ENCODE results near the gene TOMM40L. TPM values are rescaled to one million over a fixed set of nuclear protein-coding genes. Genes with fewer than 3 reads are reported as not detected.

TOMM40L gene
- total RNA-seq, 1 experiment from 2014 or later = 6.7 TPM

DNA sequence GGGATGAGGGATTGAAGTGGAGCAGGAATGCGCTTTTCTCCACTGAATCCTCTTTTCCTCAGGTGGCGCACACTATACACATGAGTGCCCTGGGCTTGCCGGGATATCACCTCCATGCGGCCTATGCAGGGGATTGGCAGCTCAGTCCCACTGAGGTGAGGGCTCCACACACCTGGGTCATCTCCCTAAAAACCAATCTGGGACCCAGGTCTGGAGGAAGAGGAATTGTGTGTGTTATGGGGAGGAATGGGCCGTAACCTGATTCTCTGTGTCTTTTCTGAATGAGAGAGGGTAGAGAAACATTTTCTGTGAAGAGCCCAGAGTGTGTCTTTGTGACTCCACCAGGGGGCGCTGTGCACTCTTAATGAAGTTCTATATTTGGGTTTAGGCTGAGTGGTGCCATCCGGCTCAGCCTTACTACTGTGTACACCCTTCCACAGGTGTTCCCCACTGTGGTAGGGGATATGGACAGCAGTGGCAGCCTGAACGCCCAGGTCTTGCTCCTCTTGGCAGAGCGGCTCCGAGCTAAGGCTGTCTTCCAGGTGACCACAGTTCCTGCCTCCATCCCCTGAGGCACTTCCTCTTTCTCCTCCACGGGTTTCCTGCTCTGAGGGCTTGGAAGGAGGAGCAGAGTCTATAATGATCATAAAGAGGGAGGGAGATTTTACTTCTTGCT lies 1.5 kb downstream of the TOMM40L start:
- ChIA-PET CTCF (interaction anchor here (0.6 to 0.9 kb wide), 3 partner anchors 155 to 1195 kb away, joined by 3 to 4 read pairs (median 3); no protein-coding TSS in a partner anchor), POLR2A (ENCODE audit: unreplicated experiment) (no interaction called here)
- H3K9me2 ChIP-seq (ENCODE audit: insufficient read depth) = no peaks in the 10 kb centered on the region
- intact Hi-C loops (cut with micrococcal nuclease; ENCODE audit: unreplicated experiment) = loop anchor here (1.0 to 10.0 kb wide), 3 partner anchors 64 to 537 kb away; partner anchors contain the start of gene ATF6
- no peaks in the 10 kb centered on the region for H3K27me3 ChIP-seq (ENCODE audit: insufficient read depth, low read depth)
- no peaks in the 10 kb centered on the region for H3K79me2 ChIP-seq (ENCODE audit: low read depth)
- H3F3A ChIP-seq (ENCODE audit: insufficient read depth, low read depth) = peaks cover 3% of the 10 kb centered on the region; the same call in 1 of the 2 replicates
- BruUV-seq (replicated peaks) = no TSS peak
- H3K4me2 ChIP-seq = peak overlapping the region; percentile 91
- no peaks in the 10 kb centered on the region for H3K9me3 ChIP-seq (ENCODE audit: insufficient read depth, low read depth)
- no peak overlapping the region for H3K27ac ChIP-seq
- DNase-seq = peak; percentile 51 to 69
- peaks cover 16% of the 10 kb centered on the region for H3K4me1 ChIP-seq (replicated peaks; ENCODE audit: insufficient read depth)
- H2AFZ ChIP-seq = no peak overlapping the region
- no peaks in the 10 kb centered on the region; the same call in 1 of the 2 replicates for H4K20me1 ChIP-seq (ENCODE audit: insufficient read depth)
- TF ChIP-seq CTCF (conservative IDR thresholded peaks at IDR 0.05) = peak; percentile 95
- TF ChIP-seq EZH2 (IDR thresholded peaks at IDR 0.05; ENCODE audit: low read depth) = no peak
- H3K4me3 ChIP-seq = peak overlapping the region; percentile 20; the same call in 1 of the 2 replicates
- no peaks in the 10 kb centered on the region for H3K36me3 ChIP-seq (ENCODE audit: low read depth)

DNA sequence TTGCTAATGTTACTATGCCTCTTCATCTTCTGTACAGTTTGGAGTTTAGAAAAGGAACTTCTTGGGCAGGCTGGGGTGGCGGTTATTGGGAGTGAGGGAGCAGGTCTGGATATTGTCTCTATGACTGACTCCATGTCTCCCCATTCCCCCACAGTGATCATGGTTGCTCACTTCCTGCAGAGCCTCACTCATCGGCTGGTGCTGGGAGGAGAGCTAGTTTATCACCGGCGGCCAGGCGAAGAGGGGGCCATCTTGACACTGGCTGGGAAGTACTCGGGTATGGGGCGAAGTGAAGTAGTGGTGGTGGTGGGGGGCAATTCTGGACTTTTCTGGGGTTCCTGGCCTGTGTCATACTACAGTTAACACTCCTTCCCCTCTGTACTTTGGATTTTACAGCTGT lies 2.2 kb downstream of the TOMM40L start:
- Histone ChIP-seq H3F3A (ENCODE audit: insufficient read depth, low read depth) (peaks cover 3% of the 10 kb centered on the region; the same call in 1 of the 2 replicates), H3K27me3 (ENCODE audit: insufficient read depth, low read depth) (no peaks in the 10 kb centered on the region), H3K79me2 (ENCODE audit: low read depth) (no peaks in the 10 kb centered on the region), H3K36me3 (ENCODE audit: low read depth) (no peaks in the 10 kb centered on the region), H3K4me3 (no peak overlapping the region), H3K27ac (no peak overlapping the region), H4K20me1 (ENCODE audit: insufficient read depth) (no peaks in the 10 kb centered on the region; the same call in 1 of the 2 replicates), H2AFZ (no peak overlapping the region), H3K9me3 (ENCODE audit: insufficient read depth, low read depth) (no peaks in the 10 kb centered on the region), H3K4me2 (peak overlapping the region; percentile 91; the same call in 1 of the 2 replicates), H3K4me1 (replicated peaks; ENCODE audit: insufficient read depth) (peaks cover 16% of the 10 kb centered on the region), H3K9me2 (ENCODE audit: insufficient read depth) (no peaks in the 10 kb centered on the region)
- no TSS peak for BruUV-seq (replicated peaks)
- ChIA-PET POLR2A (ENCODE audit: unreplicated experiment) (no interaction called here), CTCF (no interaction called here)
- intact Hi-C loops (cut with micrococcal nuclease; ENCODE audit: unreplicated experiment) = loop anchor here (10.0 kb wide), 1 partner anchor 537 kb away; the partner anchor contains the start of gene ATF6
- no peak for TF ChIP-seq EZH2 (IDR thresholded peaks at IDR 0.05; ENCODE audit: low read depth)
- no peak for DNase-seq

GRCh38 chr1:161229896-161230295 lies 4.0 kb downstream of the TOMM40L start:
- no peaks in the 10 kb centered on the region for H3K9me3 ChIP-seq (ENCODE audit: insufficient read depth, low read depth)
- BruUV-seq (replicated peaks) = no TSS peak
- H3K79me2 ChIP-seq (ENCODE audit: low read depth) = no peaks in the 10 kb centered on the region
- CTCF ChIA-PET = interaction anchor here (0.5 to 0.7 kb wide), 2 partner anchors 11 to 1121 kb away, joined by 3 to 5 read pairs; no protein-coding TSS in a partner anchor
- TF ChIP-seq EZH2 (IDR thresholded peaks at IDR 0.05; ENCODE audit: low read depth) = no peak
- TF ChIP-seq CTCF (conservative IDR thresholded peaks at IDR 0.05) = no peak; the same call in 1 of the 2 replicates
- H3K9me2 ChIP-seq (ENCODE audit: insufficient read depth) = no peaks in the 10 kb centered on the region
- H4K20me1 ChIP-seq (ENCODE audit: insufficient read depth) = no peaks in the 10 kb centered on the region; the same call in 1 of the 2 replicates
- H3K27ac ChIP-seq = no peak overlapping the region
- POLR2A ChIA-PET (ENCODE audit: unreplicated experiment) = interaction anchor here (0.6 kb wide), 1 partner anchor 728 kb away, joined by 3 read pairs; no protein-coding TSS in a partner anchor
- no peak for DNase-seq
- H3K27me3 ChIP-seq (ENCODE audit: insufficient read depth, low read depth) = no peaks in the 10 kb centered on the region
- intact Hi-C loops (cut with micrococcal nuclease; ENCODE audit: unreplicated experiment) = loop anchor here (10.0 kb wide), 1 partner anchor 535 kb away; the partner anchor contains the start of gene ATF6
- no peak overlapping the region for H2AFZ ChIP-seq
- H3K4me3 ChIP-seq = no peak overlapping the region
- peaks cover 3% of the 10 kb centered on the region; the same call in 1 of the 2 replicates for H3F3A ChIP-seq (ENCODE audit: insufficient read depth, low read depth)
- H3K4me1 ChIP-seq (replicated peaks; ENCODE audit: insufficient read depth) = peaks cover 16% of the 10 kb centered on the region
- H3K4me2 ChIP-seq = no peak overlapping the region
- H3K36me3 ChIP-seq (ENCODE audit: low read depth) = no peaks in the 10 kb centered on the region
